ENCODE measurements around the gene SP4.

SP4 gene

DNA sequence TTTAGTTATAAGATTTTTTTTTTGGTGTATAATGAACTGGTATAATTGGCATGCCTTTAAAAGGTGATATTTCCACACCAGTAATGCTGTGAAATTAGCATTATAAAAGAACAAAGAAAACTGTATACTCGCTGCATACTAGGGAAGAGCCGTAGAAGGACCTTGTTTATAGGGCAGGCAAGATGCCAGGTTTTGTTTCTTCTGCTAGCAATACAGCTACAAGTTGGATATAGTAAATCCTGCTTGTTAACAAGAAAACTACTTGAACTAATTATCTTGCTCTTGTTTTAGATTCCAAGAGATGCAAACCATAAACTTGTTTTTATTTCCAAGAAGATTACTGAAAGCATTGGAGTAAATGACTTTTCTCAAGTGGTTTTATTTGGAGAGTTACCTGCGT is 116.8 kb downstream of the SP4 start:
- H3K27me3 ChIP-seq (ENCODE audit: low read length), result no peaks in the 10 kb centered on the region

DNA sequence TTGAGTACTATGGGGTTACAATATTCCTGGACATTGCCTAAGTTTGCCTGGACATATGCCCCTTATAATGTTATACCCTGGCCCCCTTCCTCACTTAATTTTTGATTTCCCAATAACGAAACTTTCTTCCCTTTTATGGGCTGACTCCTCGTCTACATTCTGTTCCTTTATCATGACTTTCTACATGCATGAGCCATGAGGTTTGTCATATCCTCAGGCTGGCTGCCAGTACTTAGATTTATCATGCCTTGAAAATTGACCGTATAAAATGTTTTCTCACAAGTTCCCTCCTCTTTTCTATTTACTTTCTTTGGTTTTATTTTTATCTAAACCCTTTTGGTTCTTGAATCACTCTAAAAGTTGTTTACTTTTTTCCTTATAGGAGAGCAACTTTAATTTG is 119.6 kb downstream of the SP4 start:
- Histone ChIP-seq H4K20me1 (ENCODE audit: low read depth, low read length) (no peaks in the 10 kb centered on the region), H3K9ac (ENCODE audit: low read length) (no peak overlapping the region), H3K27me3 (ENCODE audit: low read length) (no peaks in the 10 kb centered on the region), H3K27ac (ENCODE audit: low read depth, low read length) (no peak overlapping the region), H3K79me2 (ENCODE audit: insufficient read depth, low read length) (no peaks in the 10 kb centered on the region), H2AFZ (ENCODE audit: low read depth, low read length, severe bottlenecking) (no peak overlapping the region), H3K9me3 (ENCODE audit: insufficient read depth, low read length) (no peaks in the 10 kb centered on the region), H3F3A (ENCODE audit: insufficient read depth) (no peaks in the 10 kb centered on the region), H3K9me2 (replicated peaks; ENCODE audit: insufficient read depth, low read length) (no peaks in the 10 kb centered on the region), H3K4me3 (ENCODE audit: insufficient read depth, low read length, poor library complexity, severe bottlenecking) (no peak overlapping the region), H3K4me2 (ENCODE audit: low read depth, low read length, poor library complexity, severe bottlenecking) (no peak overlapping the region), H3K36me3 (ENCODE audit: low read length) (no peaks in the 10 kb centered on the region)
- no peak for TF ChIP-seq EZH2phosphoT487 (conservative IDR thresholded peaks at IDR 0.05; ENCODE audit: low read length)
- TF ChIP-seq, protein P1, sequence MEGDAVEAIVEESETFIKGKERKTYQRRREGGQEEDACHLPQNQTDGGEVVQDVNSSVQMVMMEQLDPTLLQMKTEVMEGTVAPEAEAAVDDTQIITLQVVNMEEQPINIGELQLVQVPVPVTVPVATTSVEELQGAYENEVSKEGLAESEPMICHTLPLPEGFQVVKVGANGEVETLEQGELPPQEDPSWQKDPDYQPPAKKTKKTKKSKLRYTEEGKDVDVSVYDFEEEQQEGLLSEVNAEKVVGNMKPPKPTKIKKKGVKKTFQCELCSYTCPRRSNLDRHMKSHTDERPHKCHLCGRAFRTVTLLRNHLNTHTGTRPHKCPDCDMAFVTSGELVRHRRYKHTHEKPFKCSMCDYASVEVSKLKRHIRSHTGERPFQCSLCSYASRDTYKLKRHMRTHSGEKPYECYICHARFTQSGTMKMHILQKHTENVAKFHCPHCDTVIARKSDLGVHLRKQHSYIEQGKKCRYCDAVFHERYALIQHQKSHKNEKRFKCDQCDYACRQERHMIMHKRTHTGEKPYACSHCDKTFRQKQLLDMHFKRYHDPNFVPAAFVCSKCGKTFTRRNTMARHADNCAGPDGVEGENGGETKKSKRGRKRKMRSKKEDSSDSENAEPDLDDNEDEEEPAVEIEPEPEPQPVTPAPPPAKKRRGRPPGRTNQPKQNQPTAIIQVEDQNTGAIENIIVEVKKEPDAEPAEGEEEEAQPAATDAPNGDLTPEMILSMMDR (IDR thresholded peaks at IDR 0.05; ENCODE audit: insufficient read depth, low read length, poor library complexity, severe bottlenecking), result no peak

More for the DNA sequence above, 116.8 kb downstream of the SP4 start:
- Histone ChIP-seq H3K36me3 (ENCODE audit: low read length) (no peaks in the 10 kb centered on the region), H3K9ac (ENCODE audit: low read length) (no peak overlapping the region), H4K20me1 (ENCODE audit: low read depth, low read length) (no peaks in the 10 kb centered on the region), H3K9me3 (ENCODE audit: insufficient read depth, low read length) (no peaks in the 10 kb centered on the region), H3K27ac (ENCODE audit: low read depth, low read length) (no peak overlapping the region), H2AFZ (ENCODE audit: low read depth, low read length, severe bottlenecking) (no peak overlapping the region), H3F3A (ENCODE audit: insufficient read depth) (no peaks in the 10 kb centered on the region), H3K79me2 (ENCODE audit: insufficient read depth, low read length) (no peaks in the 10 kb centered on the region), H3K9me2 (replicated peaks; ENCODE audit: insufficient read depth, low read length) (no peaks in the 10 kb centered on the region), H3K4me3 (ENCODE audit: insufficient read depth, low read length, poor library complexity, severe bottlenecking) (no peak overlapping the region), H3K4me2 (ENCODE audit: low read depth, low read length, poor library complexity, severe bottlenecking) (no peak overlapping the region)
- TF ChIP-seq EZH2phosphoT487 (conservative IDR thresholded peaks at IDR 0.05; ENCODE audit: low read length), result no peak
- TF ChIP-seq, protein P1 (IDR thresholded peaks at IDR 0.05; ENCODE audit: insufficient read depth, low read length, poor library complexity, severe bottlenecking), result no peak

DNA sequence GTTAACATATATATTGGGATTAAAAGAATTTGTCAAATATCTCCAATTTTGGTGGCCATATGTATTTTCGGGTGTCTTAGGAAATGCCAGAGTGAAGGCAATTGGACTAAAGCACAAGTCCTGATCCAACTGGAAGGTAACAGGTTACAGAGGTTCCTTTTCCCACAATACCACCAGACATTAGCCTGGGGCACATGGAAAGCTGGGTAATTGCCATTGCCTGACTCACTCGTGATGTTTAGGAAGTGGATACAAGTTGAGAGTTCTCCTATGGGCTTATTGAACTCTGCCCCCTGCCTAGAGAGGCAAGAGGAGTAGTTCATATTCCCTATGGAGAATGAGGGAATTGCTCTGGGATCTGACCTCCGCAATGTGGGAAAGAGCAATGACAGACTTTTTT is 120.6 kb downstream of the SP4 start:
- H4K20me1 ChIP-seq (ENCODE audit: low read depth, low read length), result no peaks in the 10 kb centered on the region
- H3K4me2 ChIP-seq (ENCODE audit: low read depth, low read length, poor library complexity, severe bottlenecking), result no peak overlapping the region
- no peak overlapping the region for H3K9ac ChIP-seq (ENCODE audit: low read length)
- no peak overlapping the region for H3K27ac ChIP-seq (ENCODE audit: low read depth, low read length)
- no peak overlapping the region for H2AFZ ChIP-seq (ENCODE audit: low read depth, low read length, severe bottlenecking)
- H3K36me3 ChIP-seq (ENCODE audit: low read length), result no peaks in the 10 kb centered on the region
- no peaks in the 10 kb centered on the region for H3K27me3 ChIP-seq (ENCODE audit: low read length)
- H3K9me2 ChIP-seq (replicated peaks; ENCODE audit: insufficient read depth, low read length), result no peaks in the 10 kb centered on the region
- H3K79me2 ChIP-seq (ENCODE audit: insufficient read depth, low read length), result no peaks in the 10 kb centered on the region
- no peaks in the 10 kb centered on the region for H3K9me3 ChIP-seq (ENCODE audit: insufficient read depth, low read length)
- H3K4me3 ChIP-seq (ENCODE audit: insufficient read depth, low read length, poor library complexity, severe bottlenecking), result no peak overlapping the region
- no peak for TF ChIP-seq EZH2phosphoT487 (conservative IDR thresholded peaks at IDR 0.05; ENCODE audit: low read length)
- TF ChIP-seq, protein P1 (IDR thresholded peaks at IDR 0.05; ENCODE audit: insufficient read depth, low read length, poor library complexity, severe bottlenecking), result no peak
- no peaks in the 10 kb centered on the region for H3F3A ChIP-seq (ENCODE audit: insufficient read depth)
